Hepatocyte (in vitro differentiated cells): ENCODE measurements around the gene PTPRD. TPM values are rescaled to one million over a fixed set of nuclear protein-coding genes. Genes with fewer than 3 reads are reported as not detected.

Experiments
- DNase-seq: peaks from one replicate; pipeline ENCODE4 v3.0.0-alpha.2; 2016; ENCODE audit warnings: low spot score
- H2AFZ ChIP-seq: fragments of 200-600 bp; sonication (generic); 2 replicates; pipeline ENCODE4 v1.6.0; 2016; ENCODE audit warnings: antibody characterized with exemption, mild to moderate bottlenecking
- H3K27ac ChIP-seq: fragments of 200-600 bp; sonication (generic); 2 replicates; pipeline ENCODE4 v1.5.1; 2016; ENCODE audit warnings: mild to moderate bottlenecking
- H3K27me3 ChIP-seq: fragments of 200-600 bp; sonication (generic); 2 replicates; pipeline ENCODE4 v1.6.1; 2016
- H3K36me3 ChIP-seq: fragments of 200-600 bp; sonication (generic); replicated peaks from 2 replicates; pipeline ENCODE4 v1.5.1; 2016; ENCODE audit warnings: low read depth; ENCODE audit not compliant: insufficient read depth
- H3K4me1 ChIP-seq: fragments of 200-600 bp; sonication (generic); 2 replicates; pipeline ENCODE4 v1.5.1; 2016; ENCODE audit warnings: mild to moderate bottlenecking, moderate library complexity; ENCODE audit not compliant: insufficient read depth
- H3K4me2 ChIP-seq: fragments of 200-600 bp; sonication (generic); 2 replicates; pipeline ENCODE4 v1.6.0; 2016
- H3K4me3 ChIP-seq: fragments of 200-600 bp; sonication (generic); 2 replicates; pipeline ENCODE4 v1.5.1; 2016; ENCODE audit warnings: mild to moderate bottlenecking
- H3K79me2 ChIP-seq: fragments of 200-600 bp; sonication (generic); 2 replicates; pipeline ENCODE4 v1.6.0; 2017; ENCODE audit warnings: mild to moderate bottlenecking
- H3K9me2 ChIP-seq: fragments of 200-600 bp; sonication (generic); replicated peaks from 2 replicates; pipeline ENCODE4 v1.6.0; 2017; ENCODE audit warnings: mild to moderate bottlenecking; ENCODE audit not compliant: insufficient read depth
- H3K9me3 ChIP-seq: fragments of 200-600 bp; sonication (generic); 2 replicates; pipeline ENCODE4 v1.5.1; 2016; ENCODE audit warnings: low read depth, mild to moderate bottlenecking
- H4K20me1 ChIP-seq: fragments of 200-600 bp; sonication (generic); 2 replicates; pipeline ENCODE4 v1.6.0; 2016; ENCODE audit warnings: mild to moderate bottlenecking; ENCODE audit not compliant: insufficient read depth, poor library complexity, severe bottlenecking
- EZH2 ChIP-seq: fragments of 200-600 bp; sonication (generic); IDR thresholded peaks from 2 replicates; pipeline ENCODE4 v1.6.1; 2016; ENCODE audit warnings: antibody characterized with exemption, mild to moderate bottlenecking, borderline replicate concordance
- EZH2phosphoT487 ChIP-seq: fragments of 200-600 bp; sonication (generic); IDR thresholded peaks from one replicate; pipeline ENCODE4 v1.6.1; 2018; ENCODE audit warnings: antibody characterized with exemption, mild to moderate bottlenecking, low read depth, moderate library complexity; ENCODE audit not compliant: unreplicated experiment, severe bottlenecking
- WGBS: methylation state at CpG from one replicate; pipeline ENCODE4 v1.1.6; 2016; ENCODE audit warnings: low lambda C conversion rate; ENCODE audit errors: missing lambda C conversion rate; 5-methylcytosine and 5-hydroxymethylcytosine counted together
- polyA plus RNA-seq: library from polyadenylated mRNA; unstranded; fragments of >200 nt; fragmentation: Nextera tagmentation; extraction: Ambion mirVana; gene quantifications from 2 replicates; pipeline ENCODE4 v1.2.1, GENCODE V29; 2016
- total RNA-seq: library from RNA; depleted of rRNA; stranded (reverse); fragments of >200 nt; gene quantifications from 2 replicates; pipeline ENCODE4 v1.2.3, GENCODE V29; 2014
- TF ChIP-seq, protein P1 (sequence below): fragments of 200-600 bp; sonication (generic); IDR thresholded peaks from 2 replicates; pipeline ENCODE4 v1.5.1; 2016; ENCODE audit warnings: antibody characterized with exemption, mild to moderate bottlenecking; ENCODE audit not compliant: poor library complexity

Gene PTPRD
- total and polyA plus RNA-seq, 2 experiments from 2014 or later = 6.5 to 77.6 TPM

DNA sequence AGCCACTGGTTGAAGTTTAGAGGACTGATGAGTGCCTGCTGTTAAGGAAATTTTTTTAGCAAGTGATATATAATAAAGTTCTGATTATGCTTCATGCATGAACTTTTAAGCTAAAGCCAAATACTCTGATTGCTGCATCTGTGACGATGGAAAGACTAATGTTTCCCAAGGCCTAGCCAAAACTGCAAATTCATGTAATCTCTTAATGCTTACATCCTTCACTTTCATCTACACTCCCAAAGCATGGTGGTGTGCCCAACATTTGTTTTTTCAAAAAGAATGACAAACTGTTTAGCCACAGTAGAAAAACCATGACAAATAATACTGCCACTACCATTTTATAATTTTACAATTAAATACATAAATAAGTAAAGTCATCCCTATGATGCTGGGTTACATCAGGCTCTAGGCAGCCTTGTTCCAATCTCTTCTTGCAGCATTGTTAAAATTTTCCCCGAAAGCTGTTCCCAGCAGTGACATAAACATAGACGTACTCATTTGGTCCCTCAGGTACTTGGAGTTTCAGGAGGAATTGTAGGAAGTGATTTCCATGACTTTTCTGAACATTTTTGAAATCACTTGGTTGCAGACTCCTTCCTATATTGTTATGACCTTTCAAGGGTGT lies 2187.9 kb downstream of the PTPRD start:
- H3K27ac ChIP-seq = no peak overlapping the region

DNA sequence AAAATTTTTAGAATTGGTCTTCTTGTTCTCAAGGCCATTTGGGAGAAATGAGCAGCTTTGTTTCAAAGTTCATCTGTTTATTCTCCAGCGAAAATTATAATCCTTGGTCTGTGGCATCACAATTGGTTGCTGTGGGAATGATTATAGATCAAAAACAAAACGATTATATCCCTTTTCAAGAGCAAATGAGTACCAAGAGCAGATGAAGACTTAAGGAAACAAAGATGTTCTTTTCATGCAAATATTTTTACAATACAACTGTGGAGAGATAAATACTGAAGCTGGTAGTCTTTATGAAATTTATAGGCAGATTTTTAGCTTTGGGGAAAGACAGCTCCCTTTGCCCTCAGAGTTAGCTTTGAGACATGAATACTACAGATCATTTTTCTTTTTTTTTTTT lies 2192.4 kb downstream of the PTPRD start:
- no peak for TF ChIP-seq EZH2phosphoT487
- TF ChIP-seq, protein P1, sequence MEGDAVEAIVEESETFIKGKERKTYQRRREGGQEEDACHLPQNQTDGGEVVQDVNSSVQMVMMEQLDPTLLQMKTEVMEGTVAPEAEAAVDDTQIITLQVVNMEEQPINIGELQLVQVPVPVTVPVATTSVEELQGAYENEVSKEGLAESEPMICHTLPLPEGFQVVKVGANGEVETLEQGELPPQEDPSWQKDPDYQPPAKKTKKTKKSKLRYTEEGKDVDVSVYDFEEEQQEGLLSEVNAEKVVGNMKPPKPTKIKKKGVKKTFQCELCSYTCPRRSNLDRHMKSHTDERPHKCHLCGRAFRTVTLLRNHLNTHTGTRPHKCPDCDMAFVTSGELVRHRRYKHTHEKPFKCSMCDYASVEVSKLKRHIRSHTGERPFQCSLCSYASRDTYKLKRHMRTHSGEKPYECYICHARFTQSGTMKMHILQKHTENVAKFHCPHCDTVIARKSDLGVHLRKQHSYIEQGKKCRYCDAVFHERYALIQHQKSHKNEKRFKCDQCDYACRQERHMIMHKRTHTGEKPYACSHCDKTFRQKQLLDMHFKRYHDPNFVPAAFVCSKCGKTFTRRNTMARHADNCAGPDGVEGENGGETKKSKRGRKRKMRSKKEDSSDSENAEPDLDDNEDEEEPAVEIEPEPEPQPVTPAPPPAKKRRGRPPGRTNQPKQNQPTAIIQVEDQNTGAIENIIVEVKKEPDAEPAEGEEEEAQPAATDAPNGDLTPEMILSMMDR = no peak
- TF ChIP-seq EZH2 = no peak
- H3K36me3 ChIP-seq = no peaks in the 10 kb centered on the region
- no peak for DNase-seq
- no peak overlapping the region for H2AFZ ChIP-seq
- no peak overlapping the region for H3K4me3 ChIP-seq
- no peaks in the 10 kb centered on the region for H3K79me2 ChIP-seq
- H4K20me1 ChIP-seq = no peaks in the 10 kb centered on the region
- WGBS = 58% methylated on average over 2 of the region's 2 CpGs
- H3K4me1 ChIP-seq = no peaks in the 10 kb centered on the region
- H3K9me2 ChIP-seq = no peaks in the 10 kb centered on the region
- H3K27ac ChIP-seq = no peak overlapping the region
- H3K9me3 ChIP-seq = no peaks in the 10 kb centered on the region
- H3K27me3 ChIP-seq = no peaks in the 10 kb centered on the region
- H3K4me2 ChIP-seq = no peak overlapping the region

More for the DNA sequence above, 2187.9 kb downstream of the PTPRD start:
- no peak for DNase-seq
- Histone ChIP-seq H2AFZ (no peak overlapping the region), H3K79me2 (no peaks in the 10 kb centered on the region), H3K4me3 (no peak overlapping the region), H3K36me3 (no peaks in the 10 kb centered on the region), H4K20me1 (no peaks in the 10 kb centered on the region), H3K27me3 (no peaks in the 10 kb centered on the region), H3K4me1 (no peaks in the 10 kb centered on the region), H3K9me3 (no peaks in the 10 kb centered on the region), H3K4me2 (no peak overlapping the region), H3K9me2 (no peaks in the 10 kb centered on the region)
- TF ChIP-seq EZH2phosphoT487 (no peak), EZH2 (no peak)
- TF ChIP-seq, protein P1 = no peak
- WGBS = 91% methylated on average over 3 of the region's 3 CpGs

DNA sequence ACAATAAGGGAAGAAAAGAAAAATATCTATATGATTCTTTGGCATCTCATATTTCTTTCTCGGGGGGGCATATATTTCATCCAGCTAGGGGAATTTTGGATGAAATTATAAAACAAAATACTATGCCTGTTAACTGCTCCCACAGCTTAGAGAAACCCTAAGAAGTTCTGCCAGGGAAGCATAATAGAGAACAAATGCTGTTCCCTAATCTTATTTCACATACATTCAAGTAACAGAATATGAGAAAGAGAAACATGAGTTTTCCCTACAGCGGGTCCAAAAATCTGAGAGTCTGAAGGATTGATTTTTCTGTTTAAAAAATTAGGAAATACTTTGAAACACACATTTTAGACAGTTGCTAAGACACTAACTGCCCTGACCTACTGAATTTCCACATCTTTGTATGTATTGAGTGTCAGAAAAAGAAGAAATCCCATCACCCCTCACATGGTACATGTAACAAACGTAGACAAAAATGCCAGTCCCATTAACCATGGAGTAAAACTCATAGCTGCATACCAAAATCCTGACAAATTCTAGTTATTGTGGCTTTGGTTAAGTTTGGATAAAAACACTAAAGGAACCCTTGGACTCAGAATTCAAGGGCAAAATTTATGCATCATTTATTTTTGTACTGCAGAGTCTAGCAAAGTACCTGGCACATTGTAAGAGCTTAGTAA lies 2193.1 kb downstream of the PTPRD start:
- H3K9me2 ChIP-seq = no peaks in the 10 kb centered on the region
- no peaks in the 10 kb centered on the region for H3K4me1 ChIP-seq
- no peaks in the 10 kb centered on the region for H3K79me2 ChIP-seq
- DNase-seq = no peak
- H3K9me3 ChIP-seq = no peaks in the 10 kb centered on the region
- TF ChIP-seq EZH2phosphoT487 = no peak
- TF ChIP-seq, protein P1 = no peak
- TF ChIP-seq EZH2 = no peak
- 94% methylated on average over 3 of the region's 3 CpGs for WGBS
- H3K4me2 ChIP-seq = no peak overlapping the region
- no peak overlapping the region for H3K27ac ChIP-seq
- no peak overlapping the region for H3K4me3 ChIP-seq
- no peaks in the 10 kb centered on the region for H4K20me1 ChIP-seq
- no peaks in the 10 kb centered on the region for H3K36me3 ChIP-seq
- no peaks in the 10 kb centered on the region for H3K27me3 ChIP-seq
- H2AFZ ChIP-seq = no peak overlapping the region
